WTC11 (cell line): ENCODE data around the gene FSTL4. TPM values are rescaled to one million over a fixed set of nuclear protein-coding genes. Genes with fewer than 3 reads are reported as not detected.

Experiments used
- ATAC-seq: fragments of 200-7000 bp; cut with Tn5 transposase; 2 replicates; pipeline ENCODE4 v1.10.0; 2021; ENCODE audit warnings: mild to moderate bottlenecking, moderate library complexity
- CTCF ChIA-PET: fragments of 300-600 bp; sonication (Branson Sonifier 250); formaldehyde crosslinking; loops from one replicate; lab custom pipeline; 2021; ENCODE audit warnings: antibody characterized with exemption; lab: Charles Lee
- POLR2A ChIA-PET: fragments of 350-600 bp; sonication (Branson Sonifier 250); formaldehyde crosslinking; loops from one replicate; lab custom pipeline; 2021; ENCODE audit warnings: antibody characterized with exemption; lab: Charles Lee
- DNase-seq: peaks from one replicate; pipeline ENCODE4 v3.0.0; 2021; ENCODE audit warnings: low spot score
- H3K27ac Mint-ChIP-seq: 2 replicates; pipeline ENCODE4 v1.8.0; 2021; ENCODE audit warnings: mixed read lengths
- H3K27me3 Mint-ChIP-seq: 2 replicates; pipeline ENCODE4 v1.8.0; 2021; ENCODE audit warnings: low read depth, mild to moderate bottlenecking, moderate library complexity, mixed read lengths
- H3K36me3 Mint-ChIP-seq: 2 replicates; pipeline ENCODE4 v1.8.0; 2021; ENCODE audit warnings: mixed read lengths
- H3K4me1 Mint-ChIP-seq: 2 replicates; pipeline ENCODE4 v1.8.0; 2022; ENCODE audit warnings: mixed read lengths
- H3K4me3 Mint-ChIP-seq: 2 replicates; pipeline ENCODE4 v1.8.0; 2021; ENCODE audit warnings: mild to moderate bottlenecking, moderate library complexity, mixed read lengths
- H3K9me3 Mint-ChIP-seq: 2 replicates; pipeline ENCODE4 v1.8.0; 2021; ENCODE audit warnings: mixed read lengths
- ESRRA ChIP-seq: sonication (generic); formaldehyde crosslinking; IDR thresholded peaks from 2 replicates; pipeline ENCODE4 v1.8.1; 2022; ENCODE audit warnings: mild to moderate bottlenecking, missing genetic modification reagents, borderline replicate concordance
- FOXJ3 ChIP-seq: sonication (generic); formaldehyde crosslinking; IDR thresholded peaks from 2 replicates; pipeline ENCODE4 v1.9.0; 2021; ENCODE audit warnings: missing genetic modification reagents, mild to moderate bottlenecking, borderline replicate concordance
- FOXP1 ChIP-seq: sonication (generic); formaldehyde crosslinking; IDR thresholded peaks from 2 replicates; pipeline ENCODE4 v1.8.0; 2022; ENCODE audit warnings: missing genetic modification reagents, mild to moderate bottlenecking, moderate library complexity, borderline replicate concordance
- GRHL2 ChIP-seq: fragments of 250-450 bp; sonication (Bioruptor Pico); IDR thresholded peaks from 2 replicates; pipeline ENCODE4 v1.8.0; 2022; ENCODE audit warnings: mild to moderate bottlenecking, moderate library complexity; ENCODE audit not compliant: insufficient replicate concordance, severe bottlenecking
- JAZF1 ChIP-seq: fragments of 250-450 bp; sonication (Bioruptor Pico); IDR thresholded peaks from 2 replicates; pipeline ENCODE4 v1.9.0; 2021; ENCODE audit warnings: moderate library complexity, mild to moderate bottlenecking, inconsistent platforms
- JUN ChIP-seq: sonication (generic); formaldehyde crosslinking; IDR thresholded peaks from 2 replicates; pipeline ENCODE4 v1.8.0; 2023; ENCODE audit warnings: mild to moderate bottlenecking, missing genetic modification reagents
- MYBL2 ChIP-seq: sonication (generic); formaldehyde crosslinking; IDR thresholded peaks from 2 replicates; pipeline ENCODE4 v1.8.1; 2023; ENCODE audit warnings: mild to moderate bottlenecking, moderate library complexity, missing genetic modification reagents
- NFATC4 ChIP-seq: fragments of 250-450 bp; sonication (Bioruptor Pico); IDR thresholded peaks from 2 replicates; pipeline ENCODE4 v1.9.0; 2021; ENCODE audit warnings: mild to moderate bottlenecking
- NFE2L1 ChIP-seq: sonication (generic); formaldehyde crosslinking; IDR thresholded peaks from 2 replicates; pipeline ENCODE4 v1.8.1; 2023; ENCODE audit warnings: missing genetic modification reagents
- NFYB ChIP-seq: sonication (generic); formaldehyde crosslinking; conservative IDR thresholded peaks from 2 replicates; pipeline ENCODE4 v1.8.0; 2022; ENCODE audit warnings: low read depth, missing genetic modification reagents
- NR1H2 ChIP-seq: sonication (generic); formaldehyde crosslinking; IDR thresholded peaks from 2 replicates; pipeline ENCODE4 v1.9.0; 2021; ENCODE audit warnings: mild to moderate bottlenecking, moderate library complexity, missing genetic modification reagents
- NR2C2 ChIP-seq: sonication (generic); formaldehyde crosslinking; IDR thresholded peaks from 2 replicates; pipeline ENCODE4 v1.8.0; 2022; ENCODE audit warnings: mild to moderate bottlenecking, missing genetic modification reagents
- PREB ChIP-seq: sonication (generic); formaldehyde crosslinking; IDR thresholded peaks from 2 replicates; pipeline ENCODE4 v1.8.1; 2022; ENCODE audit warnings: mild to moderate bottlenecking, missing genetic modification reagents, moderate library complexity, borderline replicate concordance
- PRRX2 ChIP-seq: fragments of 250-450 bp; sonication (Bioruptor Pico); IDR thresholded peaks from 2 replicates; pipeline ENCODE4 v1.8.0; 2021; ENCODE audit warnings: mild to moderate bottlenecking
- SMAD3 ChIP-seq: sonication (generic); formaldehyde crosslinking; IDR thresholded peaks from 2 replicates; pipeline ENCODE4 v1.8.0; 2022; ENCODE audit warnings: missing genetic modification reagents, mild to moderate bottlenecking, borderline replicate concordance
- SMAD4 ChIP-seq: sonication (generic); formaldehyde crosslinking; IDR thresholded peaks from 2 replicates; pipeline ENCODE4 v1.8.0; 2022; ENCODE audit warnings: mild to moderate bottlenecking, missing genetic modification reagents
- SOX15 ChIP-seq: fragments of 250-450 bp; sonication (Bioruptor Pico); IDR thresholded peaks from 2 replicates; pipeline ENCODE4 v1.9.0; 2021; ENCODE audit warnings: mild to moderate bottlenecking
- TEAD1 ChIP-seq: sonication (generic); formaldehyde crosslinking; IDR thresholded peaks from 2 replicates; pipeline ENCODE4 v1.8.0; 2022; ENCODE audit warnings: mild to moderate bottlenecking, missing genetic modification reagents
- TP53 ChIP-seq: sonication (generic); formaldehyde crosslinking; IDR thresholded peaks from 2 replicates; pipeline ENCODE4 v1.8.1; 2023; ENCODE audit warnings: mild to moderate bottlenecking, missing genetic modification reagents
- ZNF232 ChIP-seq: sonication (generic); formaldehyde crosslinking; IDR thresholded peaks from 2 replicates; pipeline ENCODE4 v1.8.0; 2022; ENCODE audit warnings: mild to moderate bottlenecking, missing genetic modification reagents
- ZNF423 ChIP-seq: fragments of 250-450 bp; sonication (Bioruptor Pico); IDR thresholded peaks from 2 replicates; pipeline ENCODE4 v2.1.2; 2022; ENCODE audit warnings: mild to moderate bottlenecking, moderate library complexity
- total RNA-seq: library from RNA; stranded (reverse); gene quantifications from 3 replicates; pipeline ENCODE4 v1.2.3, GENCODE V29; 2021
- TF ChIP-seq, protein P1 (sequence below): sonication (generic); formaldehyde crosslinking; IDR thresholded peaks from 2 replicates; pipeline ENCODE4 v1.8.1; 2023; ENCODE audit warnings: mild to moderate bottlenecking, missing genetic modification reagents
- TF ChIP-seq, protein P2 (sequence below): fragments of 250-450 bp; sonication (Bioruptor Pico); IDR thresholded peaks from 2 replicates; pipeline ENCODE4 v2.1.2; 2022; ENCODE audit warnings: mild to moderate bottlenecking, moderate library complexity
- TF ChIP-seq, protein P3 (sequence below): sonication (generic); formaldehyde crosslinking; IDR thresholded peaks from 2 replicates; pipeline ENCODE4 v1.8.1; 2022; ENCODE audit warnings: missing genetic modification reagents, borderline replicate concordance
- TF ChIP-seq, protein P4 (sequence below): fragments of 200-600 bp; IDR thresholded peaks from 2 replicates; pipeline ENCODE4 v1.8.0; 2022; ENCODE audit warnings: antibody characterized with exemption

FSTL4 gene
- total RNA-seq, 1 experiment from 2014 or later = 6.1 TPM

GRCh38 chr5:133347039-133347438 is 265.3 kb downstream of the FSTL4 start:
- no peak overlapping the region for H3K27ac Mint-ChIP-seq
- CTCF ChIA-PET = interaction anchor here (1.3 to 2.8 kb wide), 3 partner anchors 31 to 236 kb away, joined by 3 to 8 read pairs (median 4); no protein-coding TSS in a partner anchor

GRCh38 chr5:133344266-133344665 is 268.1 kb downstream of the FSTL4 start:
- TF ChIP-seq, protein P1, sequence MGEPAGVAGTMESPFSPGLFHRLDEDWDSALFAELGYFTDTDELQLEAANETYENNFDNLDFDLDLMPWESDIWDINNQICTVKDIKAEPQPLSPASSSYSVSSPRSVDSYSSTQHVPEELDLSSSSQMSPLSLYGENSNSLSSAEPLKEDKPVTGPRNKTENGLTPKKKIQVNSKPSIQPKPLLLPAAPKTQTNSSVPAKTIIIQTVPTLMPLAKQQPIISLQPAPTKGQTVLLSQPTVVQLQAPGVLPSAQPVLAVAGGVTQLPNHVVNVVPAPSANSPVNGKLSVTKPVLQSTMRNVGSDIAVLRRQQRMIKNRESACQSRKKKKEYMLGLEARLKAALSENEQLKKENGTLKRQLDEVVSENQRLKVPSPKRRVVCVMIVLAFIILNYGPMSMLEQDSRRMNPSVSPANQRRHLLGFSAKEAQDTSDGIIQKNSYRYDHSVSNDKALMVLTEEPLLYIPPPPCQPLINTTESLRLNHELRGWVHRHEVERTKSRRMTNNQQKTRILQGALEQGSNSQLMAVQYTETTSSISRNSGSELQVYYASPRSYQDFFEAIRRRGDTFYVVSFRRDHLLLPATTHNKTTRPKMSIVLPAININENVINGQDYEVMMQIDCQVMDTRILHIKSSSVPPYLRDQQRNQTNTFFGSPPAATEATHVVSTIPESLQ (CRISPR knock-in tag) = no peak
- TF ChIP-seq, protein P2, sequence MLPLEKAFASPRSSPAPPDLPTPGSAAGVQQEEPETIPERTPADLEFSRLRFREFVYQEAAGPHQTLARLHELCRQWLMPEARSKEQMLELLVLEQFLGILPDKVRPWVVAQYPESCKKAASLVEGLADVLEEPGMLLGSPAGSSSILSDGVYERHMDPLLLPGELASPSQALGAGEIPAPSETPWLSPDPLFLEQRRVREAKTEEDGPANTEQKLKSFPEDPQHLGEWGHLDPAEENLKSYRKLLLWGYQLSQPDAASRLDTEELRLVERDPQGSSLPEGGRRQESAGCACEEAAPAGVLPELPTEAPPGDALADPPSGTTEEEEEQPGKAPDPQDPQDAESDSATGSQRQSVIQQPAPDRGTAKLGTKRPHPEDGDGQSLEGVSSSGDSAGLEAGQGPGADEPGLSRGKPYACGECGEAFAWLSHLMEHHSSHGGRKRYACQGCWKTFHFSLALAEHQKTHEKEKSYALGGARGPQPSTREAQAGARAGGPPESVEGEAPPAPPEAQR (CRISPR knock-in tag) = no peak
- no peak for TF ChIP-seq NFATC4 (CRISPR knock-in tag)
- no peak for TF ChIP-seq PRRX2 (CRISPR knock-in tag)
- TF ChIP-seq, protein P3, sequence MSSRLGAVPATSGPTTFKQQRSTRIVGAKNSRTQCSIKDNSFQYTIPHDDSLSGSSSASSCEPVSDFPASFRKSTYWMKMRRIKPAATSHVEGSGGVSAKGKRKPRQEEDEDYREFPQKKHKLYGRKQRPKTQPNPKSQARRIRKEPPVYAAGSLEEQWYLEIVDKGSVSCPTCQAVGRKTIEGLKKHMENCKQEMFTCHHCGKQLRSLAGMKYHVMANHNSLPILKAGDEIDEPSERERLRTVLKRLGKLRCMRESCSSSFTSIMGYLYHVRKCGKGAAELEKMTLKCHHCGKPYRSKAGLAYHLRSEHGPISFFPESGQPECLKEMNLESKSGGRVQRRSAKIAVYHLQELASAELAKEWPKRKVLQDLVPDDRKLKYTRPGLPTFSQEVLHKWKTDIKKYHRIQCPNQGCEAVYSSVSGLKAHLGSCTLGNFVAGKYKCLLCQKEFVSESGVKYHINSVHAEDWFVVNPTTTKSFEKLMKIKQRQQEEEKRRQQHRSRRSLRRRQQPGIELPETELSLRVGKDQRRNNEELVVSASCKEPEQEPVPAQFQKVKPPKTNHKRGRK (CRISPR knock-in tag) = no peak
- TF ChIP-seq TEAD1 (CRISPR knock-in tag) = no peak
- TF ChIP-seq JAZF1 (CRISPR knock-in tag) = no peak
- no peak for TF ChIP-seq NFYB
- TF ChIP-seq TP53 = no peak
- TF ChIP-seq SOX15 (CRISPR knock-in tag) = no peak
- TF ChIP-seq MYBL2 (CRISPR knock-in tag) = no peak
- TF ChIP-seq, all 79 proteins: peak for 0
- DNase-seq (no peak), ATAC-seq (no peak)
- H3K9me3 Mint-ChIP-seq = peaks cover 3% of the 10 kb centered on the region; the same call in 1 of the 2 replicates
- no peaks in the 10 kb centered on the region for H3K36me3 Mint-ChIP-seq
- ChIA-PET CTCF (interaction anchor here (0.7 to 1.1 kb wide), 2 partner anchors 19 to 695 kb away, joined by 3 to 6 read pairs; no protein-coding TSS in a partner anchor), POLR2A (no interaction called here)
- peaks cover 14% of the 10 kb centered on the region for H3K27me3 Mint-ChIP-seq
- H3K27ac Mint-ChIP-seq = no peak overlapping the region
- H3K4me3 Mint-ChIP-seq = no peak overlapping the region
- H3K4me1 Mint-ChIP-seq = peaks cover 61% of the 10 kb centered on the region

More at GRCh38 chr5:133347039-133347438, 265.3 kb downstream of the FSTL4 start:
- peaks cover 38% of the 10 kb centered on the region for H3K4me1 Mint-ChIP-seq
- TF ChIP-seq ZNF423 (no peak), TP53 (no peak), SOX15 (CRISPR knock-in tag) (no peak), FOXP1 (CRISPR knock-in tag) (no peak), NFE2L1 (CRISPR knock-in tag) (no peak), FOXJ3 (CRISPR knock-in tag) (no peak), SMAD3 (no peak), NR2C2 (CRISPR knock-in tag) (no peak), JUN (CRISPR knock-in tag) (no peak), NR1H2 (CRISPR knock-in tag) (no peak), GRHL2 (no peak), SMAD4 (CRISPR knock-in tag) (no peak), PREB (no peak), NFATC4 (CRISPR knock-in tag) (no peak), ZNF232 (CRISPR knock-in tag) (no peak), ESRRA (CRISPR knock-in tag) (no peak)
- TF ChIP-seq, protein P3 (CRISPR knock-in tag) = no peak
- TF ChIP-seq, protein P4, sequence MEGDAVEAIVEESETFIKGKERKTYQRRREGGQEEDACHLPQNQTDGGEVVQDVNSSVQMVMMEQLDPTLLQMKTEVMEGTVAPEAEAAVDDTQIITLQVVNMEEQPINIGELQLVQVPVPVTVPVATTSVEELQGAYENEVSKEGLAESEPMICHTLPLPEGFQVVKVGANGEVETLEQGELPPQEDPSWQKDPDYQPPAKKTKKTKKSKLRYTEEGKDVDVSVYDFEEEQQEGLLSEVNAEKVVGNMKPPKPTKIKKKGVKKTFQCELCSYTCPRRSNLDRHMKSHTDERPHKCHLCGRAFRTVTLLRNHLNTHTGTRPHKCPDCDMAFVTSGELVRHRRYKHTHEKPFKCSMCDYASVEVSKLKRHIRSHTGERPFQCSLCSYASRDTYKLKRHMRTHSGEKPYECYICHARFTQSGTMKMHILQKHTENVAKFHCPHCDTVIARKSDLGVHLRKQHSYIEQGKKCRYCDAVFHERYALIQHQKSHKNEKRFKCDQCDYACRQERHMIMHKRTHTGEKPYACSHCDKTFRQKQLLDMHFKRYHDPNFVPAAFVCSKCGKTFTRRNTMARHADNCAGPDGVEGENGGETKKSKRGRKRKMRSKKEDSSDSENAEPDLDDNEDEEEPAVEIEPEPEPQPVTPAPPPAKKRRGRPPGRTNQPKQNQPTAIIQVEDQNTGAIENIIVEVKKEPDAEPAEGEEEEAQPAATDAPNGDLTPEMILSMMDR = no peak
- POLR2A ChIA-PET = no interaction called here
- peaks cover 3% of the 10 kb centered on the region; the same call in 1 of the 2 replicates for H3K9me3 Mint-ChIP-seq
- ATAC-seq (peak; percentile 86), DNase-seq (no peak)
- H3K36me3 Mint-ChIP-seq = no peaks in the 10 kb centered on the region
- no peak overlapping the region for H3K4me3 Mint-ChIP-seq
- H3K27me3 Mint-ChIP-seq = peaks cover 4% of the 10 kb centered on the region
